GM12872 (cell line): ENCODE data around the gene CNOT3.

Experiments used
- TF ChIP-seq, protein P1 (sequence below): IDR thresholded peaks from 3 replicates; pipeline ENCODE4 v1.5.1; 2011; ENCODE audit warnings: low read depth, mild to moderate bottlenecking, low read length, moderate library complexity; ENCODE audit not compliant: insufficient read depth

Gene CNOT3

DNA sequence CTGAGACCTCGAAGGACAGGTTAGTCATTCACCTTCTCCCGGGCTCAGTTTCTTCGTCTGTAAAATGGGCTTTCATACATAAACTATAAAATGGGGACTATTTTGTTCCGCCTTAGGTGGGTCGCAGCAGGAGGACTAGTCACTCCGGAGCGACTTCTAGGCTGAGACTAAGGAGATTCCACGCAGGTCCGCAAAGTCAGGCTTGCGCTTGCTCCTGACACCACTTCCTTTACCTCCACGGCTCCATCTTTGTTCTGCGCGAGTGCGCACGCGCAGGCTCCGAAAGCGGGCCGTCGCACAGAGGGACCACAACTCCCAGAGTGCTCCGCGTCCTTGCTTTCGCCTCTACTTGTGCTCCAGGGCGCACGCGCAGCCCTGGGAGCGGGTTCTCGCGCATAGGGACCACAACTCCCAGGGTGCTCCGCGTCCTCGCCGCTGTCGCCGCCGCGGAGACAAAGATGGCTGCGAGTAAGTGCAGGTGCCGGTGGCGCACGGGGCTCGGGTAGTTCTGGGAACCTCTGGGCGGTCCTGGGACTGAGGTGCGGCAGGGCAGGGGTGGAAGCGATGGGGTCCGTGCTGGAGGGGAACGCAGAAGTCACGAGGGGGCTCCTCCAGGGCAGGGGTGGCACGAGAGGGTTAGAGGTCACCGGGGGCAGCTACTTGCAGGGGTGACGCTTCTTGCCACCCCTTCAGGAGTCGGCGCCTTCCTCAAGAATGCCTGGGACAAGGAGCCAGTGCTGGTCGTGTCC, 35.0 kb upstream of the CNOT3 start, which contains the start of gene NDUFA3:
TSS of gene NDUFA3 (plus strand) at position 435 of the 749 bp plus-strand sequence. CDS start at position 459, 24 bp downstream.
- TF ChIP-seq, protein P1, sequence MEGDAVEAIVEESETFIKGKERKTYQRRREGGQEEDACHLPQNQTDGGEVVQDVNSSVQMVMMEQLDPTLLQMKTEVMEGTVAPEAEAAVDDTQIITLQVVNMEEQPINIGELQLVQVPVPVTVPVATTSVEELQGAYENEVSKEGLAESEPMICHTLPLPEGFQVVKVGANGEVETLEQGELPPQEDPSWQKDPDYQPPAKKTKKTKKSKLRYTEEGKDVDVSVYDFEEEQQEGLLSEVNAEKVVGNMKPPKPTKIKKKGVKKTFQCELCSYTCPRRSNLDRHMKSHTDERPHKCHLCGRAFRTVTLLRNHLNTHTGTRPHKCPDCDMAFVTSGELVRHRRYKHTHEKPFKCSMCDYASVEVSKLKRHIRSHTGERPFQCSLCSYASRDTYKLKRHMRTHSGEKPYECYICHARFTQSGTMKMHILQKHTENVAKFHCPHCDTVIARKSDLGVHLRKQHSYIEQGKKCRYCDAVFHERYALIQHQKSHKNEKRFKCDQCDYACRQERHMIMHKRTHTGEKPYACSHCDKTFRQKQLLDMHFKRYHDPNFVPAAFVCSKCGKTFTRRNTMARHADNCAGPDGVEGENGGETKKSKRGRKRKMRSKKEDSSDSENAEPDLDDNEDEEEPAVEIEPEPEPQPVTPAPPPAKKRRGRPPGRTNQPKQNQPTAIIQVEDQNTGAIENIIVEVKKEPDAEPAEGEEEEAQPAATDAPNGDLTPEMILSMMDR = no peak

DNA sequence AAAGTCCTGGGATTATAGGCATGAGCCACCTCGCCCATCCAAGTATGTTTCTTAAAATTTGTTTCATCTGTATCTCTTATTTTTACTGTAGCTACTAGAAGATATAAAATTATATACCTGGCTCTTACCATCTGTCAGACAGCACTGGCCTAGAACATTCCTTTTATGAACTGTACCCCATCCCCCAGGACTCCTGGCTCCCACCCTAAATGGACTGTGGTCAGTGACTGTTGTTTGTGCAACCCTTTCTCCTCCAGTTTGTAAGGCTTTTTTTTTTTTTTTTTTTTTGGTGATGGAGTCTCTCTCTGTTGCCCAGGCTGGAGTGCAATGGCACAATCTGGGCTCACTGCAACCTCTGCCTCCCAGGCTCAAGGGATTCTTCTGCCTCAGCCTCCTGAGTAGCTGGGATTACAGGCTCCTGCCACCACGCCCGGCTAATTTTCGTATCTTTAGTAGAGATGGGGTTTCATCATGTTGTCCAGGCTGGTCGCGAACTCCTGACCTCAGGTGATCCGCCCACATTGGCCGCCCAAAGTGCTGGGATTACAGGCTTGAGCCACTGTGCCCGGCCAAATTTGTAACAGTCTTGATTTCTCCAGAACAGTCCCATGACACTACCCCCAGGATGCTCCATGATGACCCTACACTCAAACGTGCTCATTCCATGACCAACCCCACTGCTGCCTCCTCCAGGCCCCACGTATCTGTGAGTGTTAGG, 32.4 kb upstream of the CNOT3 start:
- TF ChIP-seq, protein P1 = no peak

DNA sequence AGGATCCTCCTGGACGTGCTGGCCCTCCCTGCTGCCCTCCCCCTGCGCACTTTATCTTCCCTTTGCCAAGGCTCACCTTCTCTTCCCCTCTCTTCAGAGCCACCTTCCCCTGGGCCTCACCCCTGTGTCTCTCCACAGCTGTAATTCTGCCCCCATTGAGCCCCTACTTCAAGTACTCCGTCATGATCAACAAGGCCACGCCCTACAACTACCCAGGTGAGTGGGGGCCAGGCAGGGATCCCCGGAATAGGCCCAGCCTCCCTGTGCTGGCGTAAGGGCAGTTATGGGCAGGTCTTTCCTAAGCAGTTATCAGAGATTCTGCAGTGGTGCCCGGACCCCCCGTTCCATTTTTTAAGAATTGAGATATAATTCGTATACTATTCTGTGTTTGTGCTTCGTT, 31.8 kb upstream of the CNOT3 start:
- TF ChIP-seq, protein P1 = no peak

DNA sequence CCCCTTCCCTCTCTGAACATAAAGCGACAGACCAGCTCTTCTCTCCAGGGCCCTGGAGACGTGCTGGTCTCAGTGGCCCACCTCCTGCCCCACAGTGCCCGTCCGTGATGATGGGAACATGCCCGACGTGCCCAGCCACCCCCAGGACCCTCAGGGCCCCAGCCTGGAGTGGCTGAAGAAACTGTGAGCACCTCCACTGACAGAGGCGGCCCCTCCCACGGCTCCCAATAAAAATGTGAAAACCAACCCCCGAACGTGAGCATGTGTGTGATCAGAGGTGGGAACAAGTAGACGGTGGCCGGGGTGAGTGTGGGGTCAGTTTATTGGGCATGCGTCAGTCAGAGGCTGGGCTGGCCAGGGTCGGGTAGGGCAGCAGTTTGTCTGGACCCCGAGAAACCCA, 30.8 kb upstream of the CNOT3 start:
- TF ChIP-seq, protein P1 = no peak

DNA sequence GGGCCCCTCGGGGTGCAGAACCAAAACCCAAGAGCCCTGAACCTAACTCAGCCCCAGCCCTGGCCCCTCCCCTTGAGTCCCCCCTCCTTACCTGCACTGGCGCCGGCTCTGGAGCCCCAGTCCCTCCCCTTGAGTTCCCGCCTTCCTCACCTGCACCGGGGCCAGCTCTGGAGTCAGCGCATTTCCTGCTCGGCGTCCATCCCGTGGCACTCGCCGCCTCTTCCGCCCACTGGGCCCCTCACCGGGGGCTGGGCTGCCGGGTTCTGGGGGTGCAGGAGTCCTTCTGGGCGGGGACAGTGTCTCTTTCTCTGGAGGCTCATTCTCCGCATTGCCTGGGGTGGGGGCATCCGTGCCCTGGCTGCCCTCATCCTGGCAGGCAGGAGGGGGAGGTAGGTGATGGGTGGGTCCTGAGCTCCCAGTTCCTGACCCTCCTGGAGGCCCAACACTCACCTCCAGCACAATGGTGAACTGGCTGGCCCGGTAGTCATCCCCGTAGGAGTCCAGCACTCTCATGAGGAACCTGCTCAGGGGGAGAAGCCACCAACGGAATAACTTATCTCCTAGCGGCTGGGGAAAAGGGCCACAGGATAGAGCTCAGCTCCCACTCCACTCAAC, 29.6 kb upstream of the CNOT3 start:
- TF ChIP-seq, protein P1 = no peak

DNA sequence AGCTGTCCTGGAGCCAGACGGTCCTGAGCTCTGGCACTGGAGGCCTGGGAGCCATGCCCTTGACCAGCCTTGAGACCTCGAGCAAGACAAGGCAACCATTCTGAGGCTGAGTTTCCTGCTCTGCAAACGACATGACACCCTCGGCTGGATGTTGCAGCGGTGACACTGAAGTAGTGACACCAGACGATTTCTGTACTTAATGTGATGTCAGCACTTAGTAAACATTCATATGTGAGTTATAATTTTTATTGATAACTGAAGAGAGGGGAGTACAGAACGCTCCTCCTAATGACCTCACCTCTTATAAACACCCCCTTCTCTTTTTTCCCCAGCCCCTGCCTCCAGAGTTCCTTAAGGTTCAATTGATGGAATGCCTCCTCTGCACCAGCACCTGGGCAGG, 29.1 kb upstream of the CNOT3 start:
- TF ChIP-seq, protein P1 = no peak

DNA sequence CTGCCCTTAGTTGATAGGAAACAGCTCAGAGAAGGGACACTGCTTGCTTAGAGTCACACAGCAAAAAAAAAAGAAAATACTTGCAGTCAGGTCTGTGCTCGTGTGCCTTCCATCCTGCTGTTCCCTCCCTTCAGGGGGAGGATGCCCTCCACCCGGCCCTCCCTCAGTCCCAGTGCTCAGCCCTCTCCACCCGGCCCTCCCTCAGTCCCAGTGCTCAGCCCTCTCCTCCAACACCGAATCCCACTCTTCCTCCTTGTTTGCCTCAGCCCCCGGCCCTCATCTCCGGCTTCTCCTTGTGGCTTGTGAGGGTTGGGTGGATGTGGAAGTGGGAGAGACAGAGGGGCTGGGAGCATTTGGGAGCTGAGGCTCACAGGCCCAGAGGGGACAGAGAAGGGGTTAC, 27.9 kb upstream of the CNOT3 start:
- TF ChIP-seq, protein P1 = no peak
